ENCODE measurements around the gene TAF15. TPM values are rescaled to one million over a fixed set of nuclear protein-coding genes. Genes with fewer than 3 reads are reported as not detected.
A peak's percentile ranks its signal among the peaks of the same experiment; 100 is the strongest.

TAF15 gene
- 140 TPM for total RNA-seq
- long read RNA-seq, partial matches to known transcripts: 0 of 1 reads
- long read RNA-seq, other reads (novel, unspliced or antisense): 0 of 1 reads

GRCh38 chr17:35808962-35809854, at the start of gene TAF15:
TAF15 (plus strand) TSS chr17:35809484; CDS start chr17:35809570, 86 bp downstream.
- DNase-seq (ENCODE audit: low spot score): peak; percentile 98
- intact Hi-C loops (cut with DNase I): loop anchor here (10.0 kb wide), 1 partner anchor 434 kb away; the partner anchor contains the start of gene SLFN11

- no peak for DNase-seq (ENCODE audit: low spot score)
- intact Hi-C loops (cut with DNase I): no loop called here
These were observed 48.7 kb upstream of the TAF15 start, which contains the start of gene C17orf50 for GRCh38 chr17:35760587-35760986. C17orf50 (plus strand) TSS chr17:35760887; CDS start chr17:35760942, 55 bp downstream.

GRCh38 chr17:35761601-35762000, 47.7 kb upstream of the TAF15 start:
- no peak for DNase-seq (ENCODE audit: low spot score)
- intact Hi-C loops (cut with DNase I): no loop called here

- no peak for DNase-seq (ENCODE audit: low spot score)
- intact Hi-C loops (cut with DNase I): loop anchor here (1.0 kb wide), 1 partner anchor 41 kb away; no protein-coding TSS in a partner anchor
These were observed 45.5 kb upstream of the TAF15 start for GRCh38 chr17:35763767-35764122.

GRCh38 chr17:35764123-35764991, 44.9 kb upstream of the TAF15 start:
- intact Hi-C loops (cut with DNase I): loop anchor here (1.0 kb wide), 1 partner anchor 40 kb away; no protein-coding TSS in a partner anchor
- peak; percentile 92 for DNase-seq (ENCODE audit: low spot score)

GRCh38 chr17:35765086-35765710, 44.1 kb upstream of the TAF15 start:
- DNase-seq (ENCODE audit: low spot score): no peak
- intact Hi-C loops (cut with DNase I): no loop called here

GRCh38 chr17:35765756-35766488, 43.4 kb upstream of the TAF15 start:
- intact Hi-C loops (cut with DNase I): no loop called here
- no peak for DNase-seq (ENCODE audit: low spot score)

- DNase-seq (ENCODE audit: low spot score): no peak
- intact Hi-C loops (cut with DNase I): no loop called here
These were observed 42.8 kb upstream of the TAF15 start for GRCh38 chr17:35766489-35766877.

- intact Hi-C loops (cut with DNase I): no loop called here
- DNase-seq (ENCODE audit: low spot score): no peak
These were observed 42.3 kb upstream of the TAF15 start for GRCh38 chr17:35766903-35767510.

- DNase-seq (ENCODE audit: low spot score): no peak
- intact Hi-C loops (cut with DNase I): no loop called here
These were observed 40.5 kb upstream of the TAF15 start for GRCh38 chr17:35768797-35769196.

- intact Hi-C loops (cut with DNase I): no loop called here
- DNase-seq (ENCODE audit: low spot score): no peak
These were observed 39.3 kb upstream of the TAF15 start for GRCh38 chr17:35769895-35770486.

- intact Hi-C loops (cut with DNase I): no loop called here
These were observed 36.2 kb upstream of the TAF15 start for GRCh38 chr17:35773129-35773528.

GRCh38 chr17:35773679-35774425, 35.4 kb upstream of the TAF15 start:
- intact Hi-C loops (cut with DNase I): no loop called here
- DNase-seq (ENCODE audit: low spot score): no peak

More at GRCh38 chr17:35773129-35773528, 36.2 kb upstream of the TAF15 start:
- no peak for DNase-seq (ENCODE audit: low spot score)

GRCh38 chr17:35774499-35774898, 34.8 kb upstream of the TAF15 start:
- intact Hi-C loops (cut with DNase I): no loop called here
- DNase-seq (ENCODE audit: low spot score): no peak

GRCh38 chr17:35775039-35775438, 34.2 kb upstream of the TAF15 start:
- intact Hi-C loops (cut with DNase I): no loop called here

GRCh38 chr17:35775583-35775982, 33.7 kb upstream of the TAF15 start:
- intact Hi-C loops (cut with DNase I): no loop called here
- no peak for DNase-seq (ENCODE audit: low spot score)

More at GRCh38 chr17:35775039-35775438, 34.2 kb upstream of the TAF15 start:
- DNase-seq (ENCODE audit: low spot score): no peak

GRCh38 chr17:35778641-35779196, 30.6 kb upstream of the TAF15 start:
- DNase-seq (ENCODE audit: low spot score): no peak
- intact Hi-C loops (cut with DNase I): no loop called here

Data from cardiac septum (tissue), 1 donor.